A673 (cell line): ENCODE measurements around the gene MALAT1.

Experiments used
- CTCF ChIP-seq: fragments of 300-800, 200-600 bp; sonication (generic); conservative IDR thresholded peaks from 2 replicates; pipeline ENCODE4 v1.5.1; 2017; ENCODE audit warnings: low read depth, mild to moderate bottlenecking, antibody characterized with exemption, low read length, moderate library complexity, mixed read lengths
- EZH2 ChIP-seq: fragments of 200-600 bp; sonication (generic); IDR thresholded peaks from 2 replicates; pipeline ENCODE4 v1.6.1; 2017; ENCODE audit warnings: borderline replicate concordance, low read depth, mild to moderate bottlenecking, mixed read lengths, antibody characterized with exemption, low read length; ENCODE audit not compliant: poor library complexity, severe bottlenecking

GRCh38 chr11:65551572-65552387, 52.9 kb downstream of the MALAT1 start:
- no peak for TF ChIP-seq EZH2
- TF ChIP-seq CTCF: peak; percentile 73
